ENCODE measurements around the gene ZMIZ1. TPM values are rescaled to one million over a fixed set of nuclear protein-coding genes. Genes with fewer than 3 reads are reported as not detected.

The ZMIZ1 gene
- total and polyA plus RNA-seq, 5 donors from 2014 or later, result 1.5 to 34.8 (median 2.2) TPM

- Mint-ChIP-seq H3K4me1 (peaks cover 0 to 34% (median 20%) of the 10 kb centered on the region in 4 donors), H3K27me3 (no peaks in the 10 kb centered on the region), H3K9me3 (peaks cover 0 to 2% (median 0%) of the 10 kb centered on the region in 7 donors), H3K27ac (no peak overlapping the region), H3K4me3 (peak overlapping the region in 2 of 4 donors; percentile 23 to 41), H3K36me3 (peaks cover 18% of the 10 kb centered on the region)
- H3K27me3 ChIP-seq (ENCODE audit: control insufficient read depth, insufficient read depth, low read length), result no peaks in the 10 kb centered on the region
- H3K27ac ChIP-seq (ENCODE audit: insufficient read depth, low read length, poor library complexity, severe bottlenecking), result no peak overlapping the region
- no peak overlapping the region for H3K4me3 ChIP-seq (ENCODE audit: low read depth, low read length)
- ATAC-seq (ENCODE audit: low read depth in 2 of 2), result no peak
- DNase-seq, result no peak
- H3K36me3 ChIP-seq (ENCODE audit: control insufficient read depth, insufficient read depth, low read length), result no peaks in the 10 kb centered on the region
- H3K4me1 ChIP-seq (ENCODE audit: control insufficient read depth, insufficient read depth, low read length, poor library complexity, severe bottlenecking), result peaks cover 12% of the 10 kb centered on the region
- no peaks in the 10 kb centered on the region for H3K9me3 ChIP-seq (ENCODE audit: control insufficient read depth in 2 of 2, low read length in 2 of 2)
These were observed 168.8 kb downstream of the ZMIZ1 start for GRCh38 chr10:79237454-79238157.

- Mint-ChIP-seq H3K4me3 (peak overlapping the region in 1 of 4 donors; percentile 41), H3K27me3 (no peaks in the 10 kb centered on the region), H3K36me3 (peaks cover 18% of the 10 kb centered on the region), H3K27ac (no peak overlapping the region), H3K4me1 (peaks cover 0 to 34% (median 20%) of the 10 kb centered on the region in 4 donors), H3K9me3 (peaks cover 0 to 2% (median 0%) of the 10 kb centered on the region in 7 donors)
- no peak for ATAC-seq (ENCODE audit: low read depth in 2 of 2)
- H3K4me3 ChIP-seq (ENCODE audit: low read depth, low read length), result no peak overlapping the region
- H3K27ac ChIP-seq (ENCODE audit: insufficient read depth, low read length, poor library complexity, severe bottlenecking), result no peak overlapping the region
- H3K36me3 ChIP-seq (ENCODE audit: control insufficient read depth, insufficient read depth, low read length), result no peaks in the 10 kb centered on the region
- peaks cover 12% of the 10 kb centered on the region for H3K4me1 ChIP-seq (ENCODE audit: control insufficient read depth, insufficient read depth, low read length, poor library complexity, severe bottlenecking)
- H3K27me3 ChIP-seq (ENCODE audit: control insufficient read depth, insufficient read depth, low read length), result no peaks in the 10 kb centered on the region
- DNase-seq, result no peak
- H3K9me3 ChIP-seq (ENCODE audit: control insufficient read depth in 2 of 2, low read length in 2 of 2), result no peaks in the 10 kb centered on the region
These were observed 169.4 kb downstream of the ZMIZ1 start for GRCh38 chr10:79238158-79238520.

- no peaks in the 10 kb centered on the region for H3K9me3 Mint-ChIP-seq
- Histone ChIP-seq H3K4me3 (ENCODE audit: low read depth, low read length) (no peak overlapping the region), H3K36me3 (ENCODE audit: control insufficient read depth, insufficient read depth, low read length) (no peaks in the 10 kb centered on the region), H3K27ac (ENCODE audit: insufficient read depth, low read length, poor library complexity, severe bottlenecking) (no peak overlapping the region), H3K9me3 (ENCODE audit: control insufficient read depth in 2 of 2, low read length in 2 of 2) (no peaks in the 10 kb centered on the region), H3K4me1 (ENCODE audit: control insufficient read depth, insufficient read depth, low read length, poor library complexity, severe bottlenecking) (peaks cover 12% of the 10 kb centered on the region), H3K27me3 (ENCODE audit: control insufficient read depth, insufficient read depth, low read length) (no peaks in the 10 kb centered on the region)
- ATAC-seq (ENCODE audit: low read depth in 2 of 2) (no peak), DNase-seq (no peak)
- peak overlapping the region in 1 of 4 donors; percentile 41 for H3K4me3 Mint-ChIP-seq
- H3K4me1 Mint-ChIP-seq, result peaks cover 0 to 34% (median 18%) of the 10 kb centered on the region in 4 donors
- H3K27ac Mint-ChIP-seq, result no peak overlapping the region
- H3K36me3 Mint-ChIP-seq, result peaks cover 14% of the 10 kb centered on the region
- no peaks in the 10 kb centered on the region for H3K27me3 Mint-ChIP-seq
These were observed 169.8 kb downstream of the ZMIZ1 start for GRCh38 chr10:79238606-79239005.

GRCh38 chr10:79239275-79239779, 170.6 kb downstream of the ZMIZ1 start:
- no peaks in the 10 kb centered on the region for H3K36me3 ChIP-seq (ENCODE audit: control insufficient read depth, insufficient read depth, low read length)
- H3K27ac ChIP-seq (ENCODE audit: insufficient read depth, low read length, poor library complexity, severe bottlenecking), result no peak overlapping the region
- Mint-ChIP-seq H3K27ac (no peak overlapping the region), H3K4me1 (peaks cover 0 to 41% (median 25%) of the 10 kb centered on the region in 4 donors), H3K27me3 (no peaks in the 10 kb centered on the region), H3K9me3 (no peaks in the 10 kb centered on the region), H3K4me3 (peak overlapping the region in 1 of 4 donors; percentile 32), H3K36me3 (peaks cover 8% of the 10 kb centered on the region)
- no peak for DNase-seq
- no peaks in the 10 kb centered on the region for H3K9me3 ChIP-seq (ENCODE audit: control insufficient read depth in 2 of 2, low read length in 2 of 2)
- no peak overlapping the region for H3K4me3 ChIP-seq (ENCODE audit: low read depth, low read length)
- no peak for ATAC-seq (ENCODE audit: low read depth in 2 of 2)
- H3K4me1 ChIP-seq (ENCODE audit: control insufficient read depth, insufficient read depth, low read length, poor library complexity, severe bottlenecking), result peaks cover 19% of the 10 kb centered on the region
- H3K27me3 ChIP-seq (ENCODE audit: control insufficient read depth, insufficient read depth, low read length), result no peaks in the 10 kb centered on the region

- no peak for ATAC-seq (ENCODE audit: low read depth in 2 of 2)
- no peak overlapping the region for H3K27ac ChIP-seq (ENCODE audit: insufficient read depth, low read length, poor library complexity, severe bottlenecking)
- H3K27ac Mint-ChIP-seq, result peak overlapping the region in 1 of 3 donors; percentile 63
- H3K27me3 Mint-ChIP-seq, result no peaks in the 10 kb centered on the region
- no peaks in the 10 kb centered on the region for H3K9me3 Mint-ChIP-seq
- no peaks in the 10 kb centered on the region for H3K9me3 ChIP-seq (ENCODE audit: control insufficient read depth in 2 of 2, low read length in 2 of 2)
- peak overlapping the region; percentile 21 to 95 (median 44) for H3K4me3 Mint-ChIP-seq
- DNase-seq, result no peak
- H3K4me1 Mint-ChIP-seq, result peaks cover 5 to 48% (median 32%) of the 10 kb centered on the region in 4 donors
- no peaks in the 10 kb centered on the region for H3K27me3 ChIP-seq (ENCODE audit: control insufficient read depth, insufficient read depth, low read length)
- no peaks in the 10 kb centered on the region for H3K36me3 ChIP-seq (ENCODE audit: control insufficient read depth, insufficient read depth, low read length)
- H3K4me1 ChIP-seq (ENCODE audit: control insufficient read depth, insufficient read depth, low read length, poor library complexity, severe bottlenecking), result peaks cover 26% of the 10 kb centered on the region
- H3K4me3 ChIP-seq (ENCODE audit: low read depth, low read length), result no peak overlapping the region
- peaks cover 8% of the 10 kb centered on the region for H3K36me3 Mint-ChIP-seq
These were observed 171.3 kb downstream of the ZMIZ1 start for GRCh38 chr10:79239924-79240581.

- Histone ChIP-seq H3K4me3 (ENCODE audit: low read depth, low read length) (peak overlapping the region; percentile 37), H3K9me3 (ENCODE audit: control insufficient read depth in 2 of 2, low read length in 2 of 2) (no peaks in the 10 kb centered on the region), H3K27ac (ENCODE audit: insufficient read depth, low read length, poor library complexity, severe bottlenecking) (peak overlapping the region; percentile 47), H3K4me1 (ENCODE audit: control insufficient read depth, insufficient read depth, low read length, poor library complexity, severe bottlenecking) (peaks cover 42% of the 10 kb centered on the region), H3K27me3 (ENCODE audit: control insufficient read depth, insufficient read depth, low read length) (no peaks in the 10 kb centered on the region), H3K36me3 (ENCODE audit: control insufficient read depth, insufficient read depth, low read length) (no peaks in the 10 kb centered on the region)
- H3K27me3 Mint-ChIP-seq, result no peaks in the 10 kb centered on the region
- H3K4me1 Mint-ChIP-seq, result peaks cover 5 to 61% (median 42%) of the 10 kb centered on the region in 4 donors
- H3K9me3 Mint-ChIP-seq, result no peaks in the 10 kb centered on the region
- DNase-seq (no peak), ATAC-seq (ENCODE audit: low read depth in 2 of 2) (no peak)
- H3K36me3 Mint-ChIP-seq, result peaks cover 5% of the 10 kb centered on the region
- H3K4me3 Mint-ChIP-seq, result peak overlapping the region; percentile 76 to 94 (median 85)
- peak overlapping the region in 2 of 3 donors; percentile 60 to 83 for H3K27ac Mint-ChIP-seq
These were observed 172.8 kb downstream of the ZMIZ1 start for GRCh38 chr10:79241629-79241989.

- Mint-ChIP-seq H3K9me3 (no peaks in the 10 kb centered on the region), H3K27ac (peak overlapping the region in 1 of 3 donors; percentile 83), H3K36me3 (peaks cover under 1% of the 10 kb centered on the region), H3K27me3 (no peaks in the 10 kb centered on the region), H3K4me1 (peaks cover 5 to 59% (median 40%) of the 10 kb centered on the region in 4 donors), H3K4me3 (peak overlapping the region; percentile 76 to 94 (median 85))
- ATAC-seq (ENCODE audit: low read depth in 2 of 2) (peak in 1 of 2 donors; percentile 5), DNase-seq (peak in 2 of 3 donors; percentile 8 to 44)
- H3K4me1 ChIP-seq (ENCODE audit: control insufficient read depth, insufficient read depth, low read length, poor library complexity, severe bottlenecking), result peaks cover 47% of the 10 kb centered on the region
- no peaks in the 10 kb centered on the region for H3K27me3 ChIP-seq (ENCODE audit: control insufficient read depth, insufficient read depth, low read length)
- H3K4me3 ChIP-seq (ENCODE audit: low read depth, low read length), result peak overlapping the region; percentile 37
- H3K36me3 ChIP-seq (ENCODE audit: control insufficient read depth, insufficient read depth, low read length), result no peaks in the 10 kb centered on the region
- peak overlapping the region; percentile 47 for H3K27ac ChIP-seq (ENCODE audit: insufficient read depth, low read length, poor library complexity, severe bottlenecking)
- no peaks in the 10 kb centered on the region for H3K9me3 ChIP-seq (ENCODE audit: control insufficient read depth in 2 of 2, low read length in 2 of 2)
These were observed 173.3 kb downstream of the ZMIZ1 start for GRCh38 chr10:79241990-79242619.

Data from CD4-positive, CD25-positive, alpha-beta regulatory T cell (primary cell).